Large intestine (tissue), 3 donors: ENCODE measurements around the gene COL9A1. TPM values are rescaled to one million over a fixed set of nuclear protein-coding genes. Genes with fewer than 3 reads are reported as not detected.
"Not testable (repeated sequence)": the region's sequence is repeated elsewhere in the genome, so short reads cannot be mapped to it uniquely, and the experiment has no call there.

Experiments
- DNase-seq, 2 donors: peaks; one replicate each; pipeline versions ENCODE4 v3.0.0 to v3.0.0-alpha.2; 2013
- H3K27ac ChIP-seq: one replicate; pipeline ENCODE4 v1.5.1; 2013; ENCODE audit warnings: low read length
- H3K27me3 ChIP-seq: 2 replicates; pipeline ENCODE4 v1.6.1; 2013; ENCODE audit warnings: low read length; ENCODE audit not compliant: control insufficient read depth, insufficient read depth
- H3K36me3 ChIP-seq: 2 replicates; pipeline ENCODE4 v1.6.1; 2013; ENCODE audit warnings: low read length; ENCODE audit not compliant: control insufficient read depth, insufficient read depth
- H3K4me1 ChIP-seq: one replicate; pipeline ENCODE4 v1.6.1; 2013; ENCODE audit warnings: low read length; ENCODE audit not compliant: control insufficient read depth, insufficient read depth
- H3K4me3 ChIP-seq: one replicate; pipeline ENCODE4 v1.5.1; 2013; ENCODE audit warnings: low read length
- H3K9me3 ChIP-seq: one replicate; pipeline ENCODE4 v1.6.1; 2013; ENCODE audit warnings: mild to moderate bottlenecking, low read depth, low read length, moderate library complexity; ENCODE audit not compliant: control insufficient read depth
- WGBS: methylation state at CpG from one replicate; pipeline ENCODE4 v1.1.5; 2013; ENCODE audit warnings: low lambda C conversion rate; ENCODE audit not compliant: insufficient coverage; 5-methylcytosine and 5-hydroxymethylcytosine counted together
- polyA plus RNA-seq: library from polyadenylated mRNA; unstranded; fragments of 120-200 nt; gene quantifications from one replicate; pipeline ENCODE4 v1.2.1, GENCODE V29; 2013

Gene COL9A1
- polyA plus RNA-seq, 1 donor: 5.2 TPM

- H3K27me3 ChIP-seq, H3K4me3 ChIP-seq: not testable (repeated sequence)
- no CpG with 5 or more reads among the region's 12 CpGs for WGBS
Measured at GRCh38 chr6:70317799-70318198, 14.9 kb upstream of the COL9A1 start.

GRCh38 chr6:70315079-70315751, 12.3 kb upstream of the COL9A1 start:
- DNase-seq: no peak
- no peaks in the 10 kb centered on the region for H3K27me3 ChIP-seq
- no peak overlapping the region for H3K4me3 ChIP-seq
- WGBS: no CpG with 5 or more reads among the region's 2 CpGs
- no peaks in the 10 kb centered on the region for H3K36me3 ChIP-seq
- no peak overlapping the region for H3K27ac ChIP-seq
- no peaks in the 10 kb centered on the region for H3K9me3 ChIP-seq
- H3K4me1 ChIP-seq: no peaks in the 10 kb centered on the region

More at GRCh38 chr6:70317799-70318198, 14.9 kb upstream of the COL9A1 start:
- H3K4me1 ChIP-seq, H3K9me3 ChIP-seq, DNase-seq, H3K27ac ChIP-seq, H3K36me3 ChIP-seq: not testable (repeated sequence)

- Histone ChIP-seq H3K27ac (no peak overlapping the region), H3K9me3 (no peaks in the 10 kb centered on the region), H3K36me3 (no peaks in the 10 kb centered on the region), H3K4me1 (no peaks in the 10 kb centered on the region), H3K27me3 (no peaks in the 10 kb centered on the region), H3K4me3 (no peak overlapping the region)
- WGBS: 92% methylated on average over 3 of the region's 4 CpGs
- no peak for DNase-seq
Measured at GRCh38 chr6:70314296-70314695, 11.4 kb upstream of the COL9A1 start.

GRCh38 chr6:70312165-70312745, 9.4 kb upstream of the COL9A1 start:
- no peak overlapping the region for H3K27ac ChIP-seq
- H3K27me3 ChIP-seq: no peaks in the 10 kb centered on the region
- no peak for DNase-seq
- H3K4me1 ChIP-seq: no peaks in the 10 kb centered on the region
- H3K4me3 ChIP-seq: no peak overlapping the region
- no peaks in the 10 kb centered on the region for H3K9me3 ChIP-seq
- H3K36me3 ChIP-seq: no peaks in the 10 kb centered on the region
- WGBS: no CpG with 5 or more reads among the region's 5 CpGs

GRCh38 chr6:70310063-70310694, 7.3 kb upstream of the COL9A1 start:
- Histone ChIP-seq H3K36me3 (no peaks in the 10 kb centered on the region), H3K27ac (no peak overlapping the region), H3K27me3 (no peaks in the 10 kb centered on the region), H3K4me1 (no peaks in the 10 kb centered on the region), H3K4me3 (no peak overlapping the region), H3K9me3 (no peaks in the 10 kb centered on the region)
- WGBS: 0% methylated on average over 2 of the region's 4 CpGs
- peak; percentile 18 to 40 for DNase-seq

GRCh38 chr6:70309243-70309642, 6.4 kb upstream of the COL9A1 start:
- no peaks in the 10 kb centered on the region for H3K9me3 ChIP-seq
- no peaks in the 10 kb centered on the region for H3K27me3 ChIP-seq
- H3K4me3 ChIP-seq: no peak overlapping the region
- DNase-seq: no peak
- H3K27ac ChIP-seq: no peak overlapping the region
- no peaks in the 10 kb centered on the region for H3K36me3 ChIP-seq
- WGBS: no CpG with 5 or more reads among the region's 2 CpGs
- H3K4me1 ChIP-seq: no peaks in the 10 kb centered on the region

GRCh38 chr6:70308142-70308541, 5.3 kb upstream of the COL9A1 start:
- not testable (repeated sequence) for H3K27me3 ChIP-seq

GRCh38 chr6:70307008-70307407, 4.1 kb upstream of the COL9A1 start:
- DNase-seq: no peak
- Histone ChIP-seq H3K9me3 (no peaks in the 10 kb centered on the region), H3K27ac (no peak overlapping the region), H3K27me3 (no peaks in the 10 kb centered on the region), H3K4me1 (no peaks in the 10 kb centered on the region), H3K4me3 (no peak overlapping the region), H3K36me3 (no peaks in the 10 kb centered on the region)
- WGBS: 70% methylated on average over 2 of the region's 3 CpGs

More at GRCh38 chr6:70308142-70308541, 5.3 kb upstream of the COL9A1 start:
- H3K9me3 ChIP-seq, DNase-seq, H3K4me1 ChIP-seq, H3K36me3 ChIP-seq, H3K4me3 ChIP-seq, H3K27ac ChIP-seq: not testable (repeated sequence)

GRCh38 chr6:70304616-70305015, 1.7 kb upstream of the COL9A1 start:
- Histone ChIP-seq H3K4me3 (no peak overlapping the region), H3K27me3 (no peaks in the 10 kb centered on the region), H3K4me1 (no peaks in the 10 kb centered on the region), H3K27ac (no peak overlapping the region), H3K9me3 (no peaks in the 10 kb centered on the region), H3K36me3 (no peaks in the 10 kb centered on the region)
- WGBS: no CpG with 5 or more reads among the region's 1 CpG
- no peak for DNase-seq

GRCh38 chr6:70299456-70299855, 3.4 kb downstream of the COL9A1 start:
- 60% methylated on average over 1 of the region's 2 CpGs for WGBS
- no peak for DNase-seq
- no peaks in the 10 kb centered on the region for H3K9me3 ChIP-seq

GRCh38 chr6:70298068-70298467, 4.8 kb downstream of the COL9A1 start:
- no peak for DNase-seq
- Histone ChIP-seq H3K4me1 (no peaks in the 10 kb centered on the region), H3K27me3 (no peaks in the 10 kb centered on the region), H3K9me3 (no peaks in the 10 kb centered on the region), H3K36me3 (no peaks in the 10 kb centered on the region), H3K27ac (no peak overlapping the region), H3K4me3 (no peak overlapping the region)

More at GRCh38 chr6:70299456-70299855, 3.4 kb downstream of the COL9A1 start:
- H3K4me3 ChIP-seq: no peak overlapping the region
- no peaks in the 10 kb centered on the region for H3K36me3 ChIP-seq
- no peaks in the 10 kb centered on the region for H3K27me3 ChIP-seq
- H3K4me1 ChIP-seq: no peaks in the 10 kb centered on the region
- H3K27ac ChIP-seq: no peak overlapping the region
